GM12872 (cell line): ENCODE results near the gene AKNA.

ENCODE experiments used
- CTCF ChIP-seq: IDR thresholded peaks from 3 replicates; pipeline ENCODE4 v1.5.1; 2011; ENCODE audit warnings: low read depth, mild to moderate bottlenecking, low read length, moderate library complexity; ENCODE audit not compliant: insufficient read depth

AKNA gene

GRCh38 chr9:114303977-114304376 is 83.8 kb downstream of the AKNA start:
- no peak for TF ChIP-seq CTCF

- no peak for TF ChIP-seq CTCF
Observed at GRCh38 chr9:114303571-114303970, 84.2 kb downstream of the AKNA start.

GRCh38 chr9:114302727-114303126 is 85.1 kb downstream of the AKNA start:
- TF ChIP-seq CTCF: no peak

GRCh38 chr9:114301798-114302565 is 85.8 kb downstream of the AKNA start:
- TF ChIP-seq CTCF: no peak

- no peak for TF ChIP-seq CTCF
Observed at GRCh38 chr9:114300846-114301797, 86.7 kb downstream of the AKNA start.

GRCh38 chr9:114300153-114300845 is 87.5 kb downstream of the AKNA start:
- TF ChIP-seq CTCF: no peak
